H1 (cell line): ENCODE measurements around the gene STIM2. TPM values are rescaled to one million over a fixed set of nuclear protein-coding genes. Genes with fewer than 3 reads are reported as not detected.

ENCODE experiments used
- CTCF ChIA-PET: fragments of 300-600 bp; sonication (Branson Sonifier 250); formaldehyde crosslinking; loops from one replicate; lab custom pipeline; 2021; ENCODE audit not compliant: partially characterized antibody; lab: Charles Lee
- POLR2A ChIA-PET: fragments of 300-600 bp; sonication (Branson Sonifier 250); formaldehyde crosslinking; loops from one replicate; lab custom pipeline; 2021; ENCODE audit warnings: inconsistent platforms; ENCODE audit not compliant: partially characterized antibody; lab: Charles Lee
- DNase-seq, 2 experiments: peaks; one replicate each; pipeline versions ENCODE4 v3.0.0 to v3.0.0-alpha.2; 2010 to 2022; ENCODE audit warnings: low spot score in 2 of 2, low read depth in 1 of 2, mixed read lengths in 1 of 2
- FAIRE-seq: peaks from 2 replicates; lab custom pipeline; 2011; peaks lifted over from hg19 to GRCh38; lab: Jason Lieb, UNC
- H2AFZ ChIP-seq: 2 replicates; pipeline ENCODE4 v1.8.1; 2012; ENCODE audit warnings: low read length, inconsistent platforms
- H2AK5ac ChIP-seq: 2 replicates; pipeline ENCODE4 v1.6.1; 2013; ENCODE audit warnings: low read depth, low read length
- H2BK120ac ChIP-seq: replicated peaks from 2 replicates; pipeline ENCODE3; 2013; ENCODE audit warnings: low read depth, low read length, inconsistent platforms
- H2BK12ac ChIP-seq: 2 replicates; pipeline ENCODE4 v1.6.1; 2013; ENCODE audit warnings: low read depth, low read length
- H2BK15ac ChIP-seq: 2 replicates; pipeline ENCODE4 v1.6.1; 2013; ENCODE audit warnings: low read length
- H2BK20ac ChIP-seq: 2 replicates; pipeline ENCODE4 v1.6.1; 2013; ENCODE audit warnings: low read length
- H2BK5ac ChIP-seq: 2 replicates; pipeline ENCODE4 v1.6.1; 2013; ENCODE audit warnings: low read depth, low read length
- H3K14ac ChIP-seq: 2 replicates; pipeline ENCODE4 v1.6.1; 2013; ENCODE audit warnings: inconsistent platforms; ENCODE audit not compliant: insufficient read length
- H3K18ac ChIP-seq: 2 replicates; pipeline ENCODE4 v1.6.1; 2013; ENCODE audit warnings: low read length; ENCODE audit errors: extremely low read depth
- H3K23ac ChIP-seq: 2 replicates; pipeline ENCODE4 v1.6.1; 2013; ENCODE audit warnings: inconsistent platforms; ENCODE audit not compliant: insufficient read length
- H3K23me2 ChIP-seq: 2 replicates; pipeline ENCODE4 v1.6.1; 2013; ENCODE audit warnings: low read depth, low read length
- H3K27ac ChIP-seq: 2 replicates; pipeline ENCODE4 v1.6.1; 2011; ENCODE audit warnings: low read depth, low read length, inconsistent platforms
- H3K27me3 ChIP-seq, 4 experiments: replicated peaks in 1 of 4; 1 replicate in 1 of 4; 2 replicates in 3 of 4; pipeline versions ENCODE4 v1.6.1 to v1.8.1; 2011 to 2013; ENCODE audit warnings: low read length in 3 of 4, mild to moderate bottlenecking in 3 of 4, inconsistent platforms in 2 of 4, mixed read lengths in 2 of 4, moderate library complexity in 1 of 4; ENCODE audit not compliant: control insufficient read depth in 3 of 4, insufficient read depth in 3 of 4; ENCODE audit errors: extremely low read depth in 1 of 4
- H3K36me3 ChIP-seq, 4 experiments: 2 replicates each; pipeline versions ENCODE4 v1.6.1 to v1.8.1; 2011 to 2013; ENCODE audit warnings: mild to moderate bottlenecking in 4 of 4, low read length in 3 of 4, moderate library complexity in 2 of 4, control low read depth in 1 of 4, inconsistent platforms in 1 of 4; ENCODE audit not compliant: insufficient read depth in 4 of 4, control insufficient read depth in 2 of 4
- H3K4ac ChIP-seq: replicated peaks from 2 replicates; pipeline ENCODE3; 2013; ENCODE audit warnings: low read length, low read depth, mixed read lengths, inconsistent platforms; ENCODE audit not compliant: insufficient read length
- H3K4me1 ChIP-seq, 4 experiments: replicated peaks in 1 of 4; 1 replicate in 1 of 4; 2 replicates in 3 of 4; pipeline versions ENCODE4 v1.6.1 to v1.8.1; 2011 to 2013; ENCODE audit warnings: low read length in 3 of 4, inconsistent platforms in 2 of 4, mixed read lengths in 1 of 4; ENCODE audit not compliant: insufficient read depth in 4 of 4, control insufficient read depth in 3 of 4
- H3K4me2 ChIP-seq, 2 experiments: 2 replicates each; pipeline versions ENCODE4 v1.6.1 to v1.8.1; 2011 to 2013; ENCODE audit warnings: low read depth in 2 of 2, low read length in 2 of 2, control low read depth in 1 of 2, inconsistent platforms in 1 of 2, mild to moderate bottlenecking in 1 of 2; ENCODE audit not compliant: insufficient read depth in 1 of 2
- H3K4me3 ChIP-seq, 4 experiments: fragments of 200-600, 300-600 bp in 1 of 4; sonication (generic), shearing (Covaris generic), sonication (Bioruptor Twin) in 1 of 4; 2 replicates each; pipeline versions ENCODE4 v1.5.1 to v1.8.1; 2011 to 2016; ENCODE audit warnings: low read length in 4 of 4, low read depth in 3 of 4, control low read depth in 2 of 4, inconsistent platforms in 2 of 4, mild to moderate bottlenecking in 2 of 4, mixed read lengths in 1 of 4, moderate library complexity in 1 of 4; ENCODE audit not compliant: insufficient read depth in 2 of 4; ENCODE audit errors: extremely low read depth in 1 of 4
- H3K56ac ChIP-seq: replicated peaks from 2 replicates; pipeline ENCODE3; 2013; ENCODE audit warnings: low read depth, mild to moderate bottlenecking, mixed read lengths, low read length, inconsistent platforms; ENCODE audit not compliant: insufficient read length
- H3K79me1 ChIP-seq: 2 replicates; pipeline ENCODE4 v1.6.1; 2013; ENCODE audit warnings: low read depth, low read length, control low read depth
- H3K79me2 ChIP-seq, 2 experiments: 2 replicates each; pipeline versions ENCODE4 v1.6.1 to v1.8.1; 2012 to 2013; ENCODE audit warnings: low read length in 2 of 2, mild to moderate bottlenecking in 2 of 2, inconsistent platforms in 1 of 2; ENCODE audit not compliant: insufficient read depth in 2 of 2, control insufficient read depth in 1 of 2
- H3K9ac ChIP-seq, 4 experiments: replicated peaks in 1 of 4; 1 replicate in 1 of 4; 2 replicates in 3 of 4; pipeline versions ENCODE4 v1.6.1 to v1.8.1; 2011 to 2013; ENCODE audit warnings: low read depth in 3 of 4, low read length in 3 of 4, control low read depth in 2 of 4, mild to moderate bottlenecking in 2 of 4, moderate library complexity in 2 of 4, inconsistent platforms in 1 of 4; ENCODE audit errors: extremely low read depth in 1 of 4
- H3K9me3 ChIP-seq, 2 experiments: 2 replicates each; pipeline versions ENCODE4 v1.6.1 to v1.8.1; 2012 to 2013; ENCODE audit warnings: mild to moderate bottlenecking in 2 of 2, moderate library complexity in 2 of 2, control low read depth in 1 of 2, inconsistent platforms in 1 of 2, low read depth in 1 of 2, low read length in 1 of 2, mixed read lengths in 1 of 2; ENCODE audit not compliant: insufficient read depth in 2 of 2
- H4K20me1 ChIP-seq, 2 experiments: replicated peaks in 1 of 2; 2 replicates each; pipeline versions ENCODE3 to v1.8.1; 2011 to 2013; ENCODE audit warnings: inconsistent platforms in 2 of 2, low read length in 2 of 2, mild to moderate bottlenecking in 1 of 2; ENCODE audit not compliant: insufficient read depth in 2 of 2, control insufficient read depth in 1 of 2
- H4K5ac ChIP-seq: 2 replicates; pipeline ENCODE4 v1.6.1; 2013; ENCODE audit warnings: low read length, low read depth, mixed read lengths, inconsistent platforms; ENCODE audit not compliant: insufficient read length
- H4K8ac ChIP-seq: 2 replicates; pipeline ENCODE4 v1.8.0; 2013; ENCODE audit warnings: mild to moderate bottlenecking, moderate library complexity, low read length, inconsistent platforms; ENCODE audit not compliant: insufficient read depth; ENCODE audit errors: extremely low read depth
- H4K91ac ChIP-seq: replicated peaks from 2 replicates; pipeline ENCODE3; 2013; ENCODE audit warnings: low read length, mixed read lengths, inconsistent platforms; ENCODE audit not compliant: insufficient read length
- CHD1 ChIP-seq: IDR thresholded peaks from 2 replicates; pipeline ENCODE4 v1.6.1; 2012; ENCODE audit warnings: low read depth, low read length, improper control_type of control experiment
- CTBP2 ChIP-seq: IDR thresholded peaks from 2 replicates; pipeline ENCODE4 v1.7.0; 2011; ENCODE audit warnings: borderline replicate concordance, mild to moderate bottlenecking, moderate library complexity, mixed read lengths, low read length; ENCODE audit not compliant: insufficient read depth, insufficient read length
- EP300 ChIP-seq, 2 experiments: IDR thresholded peaks; 1 replicate in 1 of 2; 2 replicates in 1 of 2; pipeline ENCODE4 v1.6.1; 2011 to 2012; ENCODE audit warnings: low read depth in 2 of 2, low read length in 2 of 2, mild to moderate bottlenecking in 2 of 2, borderline replicate concordance in 1 of 2, inconsistent platforms in 1 of 2, moderate library complexity in 1 of 2
- KDM5A ChIP-seq: fragments of 200-600 bp; IDR thresholded peaks from 2 replicates; pipeline ENCODE4 v1.7.1; 2012; ENCODE audit warnings: mild to moderate bottlenecking, low read length, inconsistent platforms, mixed read lengths
- NANOG ChIP-seq: IDR thresholded peaks from 2 replicates; pipeline ENCODE4 v1.6.1; 2011; ENCODE audit warnings: low read length, low read depth, mild to moderate bottlenecking, inconsistent platforms; ENCODE audit not compliant: insufficient read depth, poor library complexity, severe bottlenecking
- RFX5 ChIP-seq: IDR thresholded peaks from 2 replicates; pipeline ENCODE4 v1.6.1; 2011; ENCODE audit warnings: low read depth, low read length, improper control_type of control experiment, borderline replicate concordance
- TCF12 ChIP-seq: IDR thresholded peaks from 2 replicates; pipeline ENCODE4 v1.6.1; 2011; ENCODE audit warnings: low read depth, mild to moderate bottlenecking, low read length
- WGBS, 2 experiments: shearing (Covaris generic) in 1 of 2; methylation state at CpG; one replicate each; pipeline versions ENCODE4 v1.1.6 to v1.1.7; 2013 to 2015; ENCODE audit warnings: low lambda C conversion rate in 2 of 2, mixed read lengths in 2 of 2, inconsistent platforms in 1 of 2, low coverage in 1 of 2, missing lambda C conversion rate in 1 of 2; ENCODE audit not compliant: insufficient replicate concordance in 2 of 2, insufficient coverage in 1 of 2, insufficient read length in 1 of 2; ENCODE audit errors: extremely low coverage in 1 of 2, missing lambda C conversion rate in 1 of 2; 5-methylcytosine and 5-hydroxymethylcytosine counted together
- polyA plus RNA-seq, 7 experiments: library from polyadenylated mRNA; depleted of rRNA in 3 of 7; stranded (reverse) in 5 of 7; unstranded in 2 of 7; fragments of >200 nt in 5 of 7; fragments of 200-250 nt in 2 of 7; gene quantifications; 1 replicate in 5 of 7; 2 replicates in 1 of 7; 4 replicates in 1 of 7; pipeline versions ENCODE4 v1.2.1 to v1.2.3, GENCODE V29; 2011 to 2013; ENCODE audit warnings: missing spikeins in 2 of 7, mixed read lengths in 2 of 7
- total RNA-seq: library from RNA; stranded (reverse); fragmentation: NEBNext Ultra II Directional; extraction: Animal tissue kit (Norgen Biotek cat#: 25700); gene quantifications from 2 replicates; pipeline ENCODE4 v1.2.1, GENCODE V29; 2021

Gene STIM2
- total and polyA plus RNA-seq, 2 of the 8 experiments (the other 6 are each of a cell fraction or from before 2014, with no cell fraction given) = 22.9 to 23.0 TPM

DNA sequence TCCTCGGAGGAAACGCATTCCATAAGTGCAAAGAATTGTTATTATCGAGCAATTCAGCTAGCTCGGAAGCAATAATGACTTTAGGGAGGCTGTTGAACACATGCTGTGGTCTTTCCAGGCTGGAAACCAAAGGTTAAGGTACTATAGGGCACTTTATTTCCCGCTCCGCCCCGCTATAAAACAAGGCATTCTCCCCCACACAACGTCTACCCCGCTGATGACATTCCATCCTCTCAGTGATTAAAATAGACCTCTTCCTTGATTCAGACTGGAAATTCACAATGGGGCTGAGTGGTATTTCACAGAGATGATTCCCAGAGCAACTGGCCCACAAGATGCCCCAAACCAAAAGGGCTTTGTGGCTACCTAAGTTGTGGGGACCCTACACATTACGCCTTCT is 196.4 kb downstream of the STIM2 start:
- ChIA-PET POLR2A (interaction anchor here (1.3 kb wide), 1 partner anchor 9 kb away, joined by 3 read pairs; no protein-coding TSS in a partner anchor), CTCF (interaction anchor here (0.5 to 3.7 kb wide), 6 partner anchors 9 to 261 kb away, joined by 3 to 19 read pairs (median 3); no protein-coding TSS in a partner anchor)
- Histone ChIP-seq H2BK120ac (no peak overlapping the region), H4K8ac (no peak overlapping the region), H3K56ac (no peak overlapping the region), H3K14ac (no peak overlapping the region), H4K20me1 (no peaks in the 10 kb centered on the region), H3K27ac (no peak overlapping the region), H3K23ac (no peak overlapping the region), H3K4me3 (no peak overlapping the region), H2BK12ac (no peak overlapping the region), H2BK20ac (no peak overlapping the region), H3K23me2 (no peaks in the 10 kb centered on the region), H4K91ac (no peak overlapping the region), H2BK15ac (no peak overlapping the region), H3K36me3 (no peaks in the 10 kb centered on the region), H3K9me3 (no peaks in the 10 kb centered on the region), H2AK5ac (no peak overlapping the region), H3K79me1 (no peaks in the 10 kb centered on the region), H2AFZ (no peak overlapping the region), H3K18ac (no peak overlapping the region), H3K9ac (no peak overlapping the region), H3K4me2 (no peak overlapping the region), H3K79me2 (no peaks in the 10 kb centered on the region), H3K4me1 (peaks cover 0 to 3% (median under 1%) of the 10 kb centered on the region in 4 experiments; a peak in 1 of 7 replicates), H2BK5ac (no peak overlapping the region), H4K5ac (no peak overlapping the region), H3K4ac (no peak overlapping the region), H3K27me3 (no peaks in the 10 kb centered on the region)
- DNase-seq (no peak), FAIRE-seq (no peak)
- TF ChIP-seq KDM5A (no peak), NANOG (no peak), RFX5 (no peak), CHD1 (no peak), TCF12 (no peak), EP300 (IDR thresholded peaks at IDR 0.05; ENCODE audit: borderline replicate concordance in 1 of 2, low read depth in 2 of 2, low read length in 2 of 2) (no peak), CTBP2 (no peak)
- 95% methylated on average over 10 of the region's 10 CpGs; no CpG with 5 or more reads in 1 of the 2 experiments for WGBS, 2 experiments
